Spinal cord (tissue), 4 donors: ENCODE measurements around the gene FAM217A. TPM values are rescaled to one million over a fixed set of nuclear protein-coding genes. Genes with fewer than 3 reads are reported as not detected.

Experiments used
- polyA plus RNA-seq, 2 donors: library from polyadenylated mRNA; unstranded; fragments of 120-200 nt; gene quantifications; one replicate each; pipeline ENCODE4 v1.2.1, GENCODE V29; 2013; ENCODE audit not compliant: insufficient read length in 2 of 2
- total RNA-seq, 2 donors: library from RNA; depleted of rRNA in 1 of 2; stranded (reverse); fragments of 120-200 nt in 1 of 2; fragments of >200 nt in 1 of 2; gene quantifications; one replicate each; pipeline versions ENCODE4 v1.2.3 to v1.2.4, GENCODE V29; 2013 to 2014

Gene FAM217A
- total and polyA plus RNA-seq, 4 donors: 1.0 TPM; not detected in 3

Other genes with a start within 250 kb of the FAM217A start
- gene FAM50B, start 229.8 kb downstream of the FAM217A start, total RNA-seq: 10 to 100 TPM; 10.1 to 10.4 TPM
- 10 to 100 TPM; 20.9 to 21.4 TPM for gene FAM50B, start 229.8 kb downstream of the FAM217A start, polyA plus RNA-seq
- 10 to 100 TPM; 53.8 to 92.3 TPM for gene ECI2, start 56.4 kb upstream of the FAM217A start, total RNA-seq
- gene ECI2, start 56.4 kb upstream of the FAM217A start, polyA plus RNA-seq: 10 to 100 TPM; 45.7 to 47.3 TPM